GM18858 (cell line): ENCODE data around the gene TMEM131L.
"Not testable (repeated sequence)": the region's sequence is repeated elsewhere in the genome, so short reads cannot be mapped to it uniquely, and the experiment has no call there.

Experiments used
- ATAC-seq: cut with Tn5 transposase; IDR thresholded peaks from one replicate; pipeline ENCODE4 v1.9.1; 2021; ENCODE audit not compliant: unreplicated experiment

TMEM131L gene

DNA sequence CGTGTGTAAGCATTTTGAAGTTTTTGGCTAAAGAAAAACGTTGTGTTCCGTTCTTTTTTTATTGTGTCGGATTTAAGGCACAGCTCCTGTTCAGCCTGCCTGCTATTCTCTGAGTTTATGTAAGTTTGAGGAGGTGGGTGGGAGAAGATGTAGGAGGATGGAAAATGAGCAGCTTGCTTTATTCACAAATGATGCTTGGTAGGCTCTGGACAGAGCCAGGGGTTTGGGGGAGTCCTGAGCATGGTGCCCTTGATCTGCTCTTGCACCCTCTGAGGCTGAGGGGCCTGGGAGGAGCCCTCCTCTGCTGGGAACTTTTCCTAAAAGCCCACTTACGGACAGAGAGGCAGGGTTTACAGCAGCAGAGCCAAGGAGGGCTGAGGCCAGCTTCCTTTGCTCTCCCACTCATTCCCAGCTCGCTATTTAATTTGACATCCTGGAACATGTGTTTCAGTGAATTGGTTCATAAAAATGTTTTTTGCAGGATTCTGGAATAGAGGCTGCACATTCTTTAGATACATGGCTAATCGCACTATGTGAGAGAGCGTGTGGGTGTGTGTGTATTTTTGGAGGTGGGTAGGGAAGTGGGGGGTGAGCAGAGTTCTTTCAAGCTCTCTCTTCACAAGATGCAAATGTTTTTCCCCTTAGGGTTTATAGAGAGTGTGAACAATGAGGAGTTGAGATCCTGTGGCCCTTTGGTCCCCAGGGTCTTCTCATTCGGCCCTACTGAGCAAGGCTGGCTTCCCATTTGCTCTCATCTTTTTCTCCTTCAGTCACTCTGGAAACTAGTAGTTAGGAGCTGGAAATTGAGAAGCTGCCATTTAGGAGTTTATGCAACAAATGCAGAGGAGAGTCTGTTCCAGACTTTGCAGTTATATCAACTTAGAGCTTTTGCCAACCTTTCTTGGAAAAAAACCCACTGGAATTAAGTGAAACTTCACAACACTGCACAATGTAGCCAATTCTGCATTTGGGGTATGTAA is 32.1 kb downstream of the TMEM131L start:
- peak; percentile 77 for ATAC-seq

DNA sequence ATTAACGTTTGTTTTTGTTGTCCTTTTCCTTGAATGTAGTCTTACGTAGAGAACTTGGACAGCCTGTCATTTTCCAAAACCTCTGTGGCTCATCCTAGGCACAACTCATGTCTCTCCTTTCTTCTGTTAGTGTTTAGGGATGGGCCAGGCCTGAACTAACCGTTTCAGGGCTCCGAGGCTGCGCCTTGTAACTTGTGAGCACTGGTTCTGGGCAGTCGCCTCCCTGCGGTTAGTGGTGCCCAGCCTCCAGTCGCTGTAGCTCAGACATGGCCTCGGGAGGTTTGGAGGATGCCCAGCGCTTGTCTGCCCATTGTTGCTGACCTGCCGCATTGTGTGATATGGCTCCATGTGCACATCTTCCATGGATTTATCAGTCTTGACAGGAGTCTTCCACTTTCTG is 32.8 kb downstream of the TMEM131L start:
- no peak for ATAC-seq

DNA sequence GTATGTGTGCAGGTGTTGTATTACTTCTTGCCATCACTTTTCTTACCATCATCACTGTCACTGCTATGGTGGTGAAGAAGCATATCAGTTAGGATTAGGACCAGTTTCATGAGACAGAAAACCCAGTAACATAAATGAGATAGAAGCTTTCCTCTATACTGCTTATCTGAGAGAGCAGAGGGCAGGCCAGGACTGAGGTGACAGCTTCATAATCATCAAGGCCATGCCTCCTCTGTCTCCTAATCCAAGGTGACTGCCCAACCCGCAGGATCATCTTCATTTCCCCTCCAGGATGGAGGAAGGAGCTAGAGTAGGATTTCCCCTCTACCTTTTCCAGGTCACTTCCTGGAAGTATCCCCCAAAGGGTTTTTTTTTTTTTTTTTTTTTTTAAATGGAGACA is 35.4 kb downstream of the TMEM131L start:
- ATAC-seq, result no peak

DNA sequence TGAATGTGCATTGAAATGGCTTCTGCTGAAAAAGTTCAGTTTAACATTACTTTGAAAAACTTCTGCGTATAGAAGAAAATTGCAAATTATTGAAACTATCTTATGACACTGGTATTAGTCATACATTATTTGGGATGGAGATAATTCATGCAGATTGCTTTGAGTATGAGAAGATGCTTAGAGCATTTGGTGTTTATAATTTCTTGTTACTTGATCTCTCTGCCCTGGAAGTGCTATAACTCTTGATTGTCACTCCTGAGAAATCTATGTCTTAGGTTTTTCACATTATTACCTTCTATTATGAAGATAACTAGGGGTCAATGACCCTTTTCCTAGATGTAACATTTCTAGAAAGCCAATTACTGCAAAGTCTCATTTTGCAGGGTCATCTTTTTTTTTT is 36.4 kb downstream of the TMEM131L start:
- ATAC-seq, result no peak

DNA sequence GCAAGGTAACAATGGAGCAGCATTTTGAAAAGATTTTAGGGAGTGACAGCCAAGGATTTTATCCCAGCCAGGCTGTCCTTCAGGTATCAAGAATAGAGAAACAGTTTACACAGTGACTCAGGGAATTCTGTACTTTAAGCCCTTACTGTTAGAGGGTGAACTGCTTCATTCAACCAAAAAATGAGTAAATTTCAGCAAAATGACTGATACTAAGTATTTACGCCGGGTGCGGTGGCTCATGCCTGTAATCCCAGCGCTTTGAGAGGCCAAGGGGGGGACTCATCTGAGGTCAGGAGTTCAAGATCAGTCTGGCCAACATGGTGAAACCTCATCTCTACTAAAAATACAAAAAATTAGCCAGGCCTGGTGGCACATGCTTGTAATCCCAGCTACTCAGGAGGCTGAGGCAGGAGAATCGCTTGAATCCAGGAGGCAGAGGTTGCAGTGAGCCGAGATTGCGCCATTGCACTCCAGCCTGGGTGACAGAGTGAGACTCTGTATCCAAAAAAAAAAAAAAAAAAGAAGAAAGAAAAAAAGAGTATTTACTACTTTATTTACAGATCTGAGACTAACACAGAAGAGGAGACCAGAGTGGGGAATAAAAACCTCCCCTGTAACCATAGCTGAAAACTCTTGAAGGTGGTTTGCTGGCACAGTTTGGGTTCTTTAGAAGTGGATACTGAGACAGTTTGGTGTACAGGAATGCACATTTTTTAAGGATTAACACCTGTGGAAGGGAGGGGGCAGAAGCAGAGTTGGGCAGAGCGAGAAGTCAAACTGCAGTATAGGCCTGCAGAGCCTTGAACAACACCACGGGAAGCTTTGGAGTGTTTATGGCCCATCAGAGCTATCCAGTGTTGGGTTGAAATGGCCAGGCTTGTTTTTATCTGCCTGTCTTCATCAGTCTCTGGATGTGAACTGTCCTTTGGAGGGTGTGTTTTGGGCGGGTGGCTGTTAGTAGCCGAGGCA is 40.5 kb downstream of the TMEM131L start:
- ATAC-seq, result no peak

DNA sequence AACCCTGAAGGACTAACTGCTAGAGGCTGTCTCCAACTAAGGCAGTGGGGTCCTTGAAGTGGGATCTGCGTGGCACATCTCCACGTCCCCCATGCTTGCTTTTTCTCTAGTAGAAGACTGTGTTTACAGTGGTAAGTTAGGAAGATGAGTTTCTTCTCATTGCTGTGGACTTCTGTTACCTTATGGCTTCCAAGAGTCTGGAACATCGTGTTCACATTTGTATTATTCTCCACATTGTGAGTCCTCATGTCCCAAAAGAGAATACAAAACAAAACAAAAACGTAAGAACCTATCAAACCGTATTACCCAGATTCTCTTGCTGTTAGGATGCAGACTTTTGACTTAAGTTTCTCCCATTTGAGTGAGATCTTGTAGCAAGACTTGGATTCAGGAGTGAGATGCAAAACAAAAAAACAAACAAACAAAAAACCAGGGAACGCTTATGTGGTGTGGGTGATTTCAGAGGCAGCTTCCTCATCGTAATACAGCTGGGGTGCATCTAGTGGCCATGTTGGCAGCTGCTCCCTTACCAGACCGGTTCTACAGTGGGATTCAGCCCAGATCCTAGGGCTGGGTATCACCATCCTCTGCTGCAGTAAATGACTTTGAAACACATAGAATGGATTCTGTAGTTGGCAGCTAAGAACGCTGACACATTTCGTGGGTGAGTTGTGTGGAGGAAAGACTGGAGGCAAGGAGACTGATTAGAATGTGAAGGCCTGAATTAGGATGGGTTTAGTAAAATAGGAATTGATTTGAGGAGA is 41.3 kb downstream of the TMEM131L start:
- no peak for ATAC-seq

DNA sequence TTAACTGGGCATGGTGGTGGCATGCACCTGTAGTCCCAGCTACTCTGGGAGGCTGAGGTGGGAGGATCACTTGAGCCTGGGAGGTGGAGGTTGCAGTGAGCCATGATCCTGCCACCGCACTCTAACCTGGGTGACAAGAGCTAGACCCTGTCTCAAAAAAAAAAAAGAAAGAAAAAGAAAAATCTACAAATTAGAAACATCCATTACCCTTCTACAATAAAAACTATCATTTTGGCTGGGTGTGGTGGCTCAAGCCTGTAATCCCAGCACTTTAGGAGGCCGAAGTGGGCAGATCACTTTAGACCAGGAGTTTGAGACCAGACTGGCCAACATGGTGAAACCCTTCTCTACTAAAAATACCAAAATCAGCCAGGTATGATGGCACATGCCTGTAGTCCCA is 43.1 kb downstream of the TMEM131L start:
- not testable (repeated sequence) for ATAC-seq

DNA sequence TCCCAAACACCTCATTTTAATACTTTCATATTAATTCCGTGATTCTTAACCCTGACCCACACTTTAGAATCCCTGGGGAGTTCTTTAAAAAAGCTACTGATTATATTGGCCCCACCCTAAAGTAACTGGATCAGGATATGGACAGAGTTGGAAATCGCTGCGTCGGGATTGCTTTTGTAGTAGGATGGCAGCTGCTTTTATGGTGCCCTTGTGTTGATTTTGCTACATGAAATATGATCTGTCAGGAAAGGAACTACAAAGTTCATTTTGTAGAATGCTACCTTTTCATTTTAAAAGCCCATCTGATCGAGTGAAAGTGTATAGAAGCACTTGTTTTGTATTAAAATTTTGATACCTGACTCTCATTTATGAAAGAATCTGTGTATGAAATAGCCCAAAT is 43.6 kb downstream of the TMEM131L start:
- ATAC-seq, result no peak

DNA sequence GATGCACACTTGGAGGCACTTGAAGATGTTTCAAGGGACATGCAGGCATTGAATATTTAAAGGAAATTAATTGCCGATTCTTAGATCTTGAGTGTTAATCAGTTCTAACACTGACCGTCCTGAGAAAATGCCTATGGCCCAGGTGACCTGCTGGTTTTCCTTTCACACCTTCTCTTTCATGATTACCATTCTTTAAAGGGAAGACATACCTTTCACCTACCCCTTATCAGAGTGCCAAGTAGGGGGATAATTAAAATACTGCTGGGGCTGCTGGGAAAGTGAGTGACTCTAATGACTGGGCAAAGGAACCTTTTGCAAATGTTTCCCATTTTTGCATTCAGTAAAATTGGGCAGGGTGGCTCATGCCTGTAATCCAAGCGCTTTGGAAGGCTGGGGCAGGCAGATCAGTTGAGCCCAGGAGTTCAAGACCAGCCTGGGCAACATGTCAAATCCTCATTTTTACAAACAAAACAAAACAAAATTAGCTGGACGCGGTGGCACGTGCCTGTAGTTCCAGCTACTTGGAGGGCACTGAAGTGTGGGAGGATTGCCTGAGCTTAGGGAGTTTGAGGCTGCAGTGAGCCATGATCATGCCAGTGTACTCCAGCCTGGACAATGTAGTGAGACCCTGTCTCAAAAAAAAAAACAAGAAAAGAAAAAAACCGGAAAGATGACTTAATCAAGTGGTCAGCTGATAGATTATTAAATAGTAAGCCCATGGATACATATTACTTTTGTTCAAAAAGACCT is 44.3 kb downstream of the TMEM131L start:
- ATAC-seq, result no peak

DNA sequence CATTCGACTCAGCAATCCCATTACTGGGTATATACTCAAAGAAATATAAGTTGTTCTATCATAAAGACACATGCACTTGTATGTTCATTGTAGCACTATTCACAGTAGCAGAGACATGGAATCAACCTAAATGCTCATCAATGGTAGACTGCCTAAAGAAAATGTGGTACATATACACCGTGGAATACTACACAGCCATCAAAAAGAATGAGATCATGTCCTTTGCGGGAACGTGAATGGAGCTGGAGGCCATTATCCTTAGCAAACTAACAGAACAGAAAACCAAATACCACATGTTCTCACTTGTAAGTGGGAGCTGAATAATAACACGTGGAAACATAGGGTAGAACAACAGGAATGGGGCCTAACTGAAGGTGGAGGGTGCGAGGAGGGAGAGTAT is 44.9 kb downstream of the TMEM131L start:
- no peak for ATAC-seq

DNA sequence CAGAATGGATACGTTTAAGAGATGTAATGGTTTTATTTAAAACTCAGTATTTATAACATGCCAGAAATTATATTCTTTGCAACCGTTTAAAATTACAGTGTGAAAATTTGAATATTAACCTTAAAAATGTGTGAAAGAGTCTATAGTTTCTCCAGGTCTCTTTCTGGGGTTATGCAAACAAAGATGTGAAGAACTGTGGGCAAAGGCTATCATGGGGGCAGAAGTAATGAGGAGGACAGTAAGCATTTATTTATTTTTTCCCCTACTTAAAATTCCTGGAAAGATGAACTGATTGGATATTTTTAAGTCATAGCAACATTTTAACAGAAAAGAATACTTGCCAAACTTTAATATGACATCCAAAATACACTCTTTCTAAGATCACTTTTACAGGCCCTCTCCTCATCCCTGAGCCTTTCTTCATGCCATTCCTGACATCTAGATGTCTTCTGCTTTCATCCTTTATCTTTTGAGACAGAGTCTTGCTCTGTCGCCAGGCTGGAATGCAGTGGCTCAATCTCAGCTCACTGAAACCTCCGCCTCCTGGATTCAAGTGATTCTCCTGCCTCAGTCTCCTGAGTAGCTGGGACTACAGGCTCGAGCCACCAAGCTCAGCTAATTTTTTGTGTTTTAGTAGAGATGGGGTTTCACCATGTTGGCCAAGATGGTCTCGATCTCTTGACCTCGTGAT is 46.1 kb downstream of the TMEM131L start:
- ATAC-seq, result no peak

DNA sequence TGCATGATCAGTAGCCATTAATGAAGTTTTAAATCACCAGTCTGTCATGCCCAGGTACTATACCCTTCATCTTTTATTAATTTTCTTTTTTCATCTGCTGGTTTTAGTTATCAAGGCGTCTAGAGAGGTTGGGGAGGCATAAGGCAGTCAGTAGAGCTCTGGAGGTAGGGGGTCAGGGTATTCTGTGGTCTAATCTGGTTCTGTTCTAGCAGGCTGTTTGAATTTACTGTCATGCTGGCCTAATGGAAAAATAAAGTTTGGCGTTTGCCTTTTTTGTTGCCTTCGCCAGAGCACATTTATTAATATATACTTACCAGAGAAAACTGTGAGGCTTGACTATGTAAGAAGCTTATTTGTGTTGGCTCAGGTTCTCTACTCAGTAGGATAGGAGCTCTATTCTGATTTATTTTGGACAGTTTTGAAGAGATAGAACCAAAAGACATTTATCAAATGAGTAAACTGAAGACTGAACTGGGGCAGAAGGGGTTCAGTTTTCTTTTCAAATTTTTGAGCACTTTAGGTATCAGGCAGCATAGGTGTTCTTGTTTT is 46.9 kb downstream of the TMEM131L start:
- ATAC-seq, result no peak

DNA sequence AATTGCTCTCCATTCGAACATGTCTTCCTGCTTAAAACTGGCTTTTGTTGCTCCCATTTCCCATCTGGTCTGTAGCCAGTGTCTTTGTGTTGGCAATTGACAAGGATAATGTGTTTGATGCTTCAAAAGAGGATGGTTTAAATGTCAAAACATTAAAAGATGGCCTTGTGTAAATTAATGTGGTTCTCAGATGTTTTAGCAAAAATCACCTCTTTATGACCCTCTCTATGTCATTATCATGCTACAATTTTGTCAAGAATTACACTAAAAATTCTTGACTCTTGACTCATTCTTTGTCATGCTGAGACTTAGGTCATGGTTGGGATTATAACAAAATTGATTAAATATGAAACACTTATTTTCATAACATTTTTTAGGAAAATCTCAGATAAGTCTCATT is 47.4 kb downstream of the TMEM131L start:
- ATAC-seq, result no peak

DNA sequence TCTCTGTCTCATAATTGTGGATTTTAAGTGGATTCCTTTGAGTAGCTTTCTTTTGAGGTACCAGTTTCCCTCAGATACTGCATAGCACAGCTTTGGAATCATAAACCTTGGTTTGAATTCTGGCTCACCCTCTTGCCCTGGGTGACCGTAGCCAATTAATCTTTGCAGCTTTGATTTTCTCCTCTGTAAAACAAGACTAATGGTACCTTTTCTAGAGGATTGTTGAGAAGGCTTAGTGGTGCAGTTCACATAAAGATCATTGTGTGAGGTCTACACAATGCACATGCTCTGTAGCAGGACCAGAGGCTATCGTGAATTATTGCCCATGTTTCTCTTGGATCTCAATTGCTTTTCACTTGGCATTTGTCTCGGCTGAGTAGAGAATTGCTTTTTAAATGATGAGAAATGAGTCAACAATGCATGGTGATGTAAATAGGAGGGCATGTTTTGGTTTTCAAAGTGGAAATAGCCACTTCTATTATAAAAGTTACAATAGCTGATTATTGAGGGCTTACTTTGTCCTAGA is 47.9 kb downstream of the TMEM131L start:
- ATAC-seq, result no peak

DNA sequence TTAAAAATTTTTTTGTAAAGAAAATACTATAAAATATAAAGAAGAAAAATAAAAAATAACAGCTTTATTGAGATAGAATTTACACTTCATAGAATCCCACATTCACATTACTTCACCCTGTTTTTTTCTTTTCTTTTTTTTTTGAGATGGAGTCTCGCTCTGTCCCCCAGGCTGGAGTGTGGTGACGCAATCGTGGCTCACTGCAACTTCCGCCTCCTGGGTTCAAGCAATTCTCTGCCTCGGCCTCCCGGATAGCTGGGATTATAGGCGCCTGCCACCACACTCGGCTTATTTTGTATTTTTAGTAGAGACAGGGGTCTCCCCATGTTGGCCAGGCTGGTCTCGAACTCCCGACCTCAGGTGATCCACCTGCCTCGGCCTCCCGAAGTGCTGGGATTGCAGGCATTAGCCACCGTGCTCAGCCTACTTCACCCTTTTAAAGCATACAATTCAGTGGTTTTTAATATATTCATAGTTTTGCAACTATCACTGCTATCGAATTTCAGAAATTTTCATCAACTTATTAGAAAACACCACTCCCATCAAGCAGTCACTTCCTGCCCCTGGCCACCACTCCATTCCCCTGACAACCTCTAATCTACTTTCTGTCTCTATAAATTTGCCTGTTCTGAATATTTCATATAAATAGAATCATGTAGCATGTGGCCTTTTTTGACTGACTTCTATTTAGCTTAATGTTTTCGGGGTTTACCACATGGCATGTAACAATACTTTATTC is 48.7 kb downstream of the TMEM131L start:
- no peak for ATAC-seq

DNA sequence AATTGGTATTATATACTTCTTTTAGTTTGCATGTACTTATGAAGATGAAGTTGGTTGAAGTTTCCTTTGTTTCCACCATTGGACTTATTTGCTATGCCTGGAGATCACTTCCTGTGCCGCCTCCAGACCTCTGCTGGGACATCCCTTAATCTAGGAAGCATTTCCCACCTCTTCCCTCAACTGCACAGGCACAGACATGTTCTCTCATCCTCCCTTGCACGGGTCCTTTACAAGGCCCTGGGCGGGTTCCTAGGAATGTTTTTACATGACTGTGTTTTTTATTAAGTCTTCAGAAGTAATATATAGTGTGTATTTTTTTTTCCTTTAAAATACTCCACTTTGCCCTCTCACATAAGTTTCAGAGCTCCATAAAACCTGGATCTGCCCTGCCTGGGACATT is 51.0 kb downstream of the TMEM131L start:
- no peak for ATAC-seq

DNA sequence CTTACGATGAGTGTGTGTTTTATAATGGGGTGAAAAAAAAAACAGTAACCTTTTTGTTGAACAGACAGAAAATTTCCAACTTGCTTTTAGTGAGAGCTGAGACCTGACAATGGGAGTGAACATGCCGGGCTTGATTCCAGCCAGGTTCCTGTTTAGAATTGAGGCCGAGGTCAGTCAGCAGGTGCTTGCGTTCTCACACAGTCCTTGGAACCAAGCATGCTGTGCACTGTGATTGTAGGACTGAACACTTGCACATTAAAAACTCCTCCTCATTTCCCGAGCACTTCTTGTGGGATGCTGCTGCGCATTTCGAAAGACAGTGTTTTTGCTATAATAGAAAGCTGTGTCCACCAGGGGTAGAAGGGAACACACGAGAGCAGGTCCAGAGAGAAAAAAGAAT is 51.8 kb downstream of the TMEM131L start:
- no peak for ATAC-seq

DNA sequence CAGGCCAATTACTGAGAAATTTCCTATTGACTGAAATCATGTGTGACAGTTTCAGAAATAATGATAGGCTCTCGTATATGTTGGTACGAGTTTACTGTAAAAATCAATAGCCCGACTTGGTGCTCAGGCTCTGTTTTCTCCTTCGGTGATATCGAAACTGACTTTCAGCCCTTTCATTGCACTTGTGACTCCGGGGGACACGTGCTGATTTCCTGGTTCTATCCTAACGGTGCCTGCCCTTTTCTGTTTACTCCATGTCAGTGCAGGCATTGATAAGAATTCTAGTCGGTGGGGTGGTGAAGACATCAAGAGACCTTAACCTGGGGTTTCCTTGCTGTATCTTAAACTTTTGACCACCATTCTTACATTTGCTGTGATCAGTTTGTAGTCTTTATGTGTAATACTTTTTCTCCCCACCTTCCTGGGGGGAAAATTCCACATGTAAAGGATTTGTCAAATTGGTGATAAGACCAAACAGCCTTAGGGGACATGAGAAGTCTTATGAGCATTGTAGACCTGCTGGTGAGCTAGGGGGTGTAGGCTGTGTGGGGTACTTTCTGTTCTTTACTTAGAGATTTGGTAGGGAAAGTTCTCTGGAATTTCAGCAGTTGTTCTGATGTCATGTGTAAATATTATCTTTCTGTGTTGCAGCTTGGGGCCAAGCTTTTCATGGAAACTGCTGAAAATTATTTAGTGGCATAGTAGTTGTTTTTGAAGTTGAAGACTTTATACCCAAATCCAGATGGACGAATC is 52.7 kb downstream of the TMEM131L start:
- no peak for ATAC-seq
